ENCODE results near the gene IL1R2.

GRCh38 chr2:102052365-102052764, 60.6 kb downstream of the IL1R2 start:
- TF ChIP-seq EGR1 (IDR thresholded peaks at IDR 0.05) (no peak), MAX (IDR thresholded peaks at IDR 0.05) (no peak)

Data from Ishikawa (cell line).